ENCODE data around the gene VILL. TPM values are rescaled to one million over a fixed set of nuclear protein-coding genes. Genes with fewer than 3 reads are reported as not detected.

The VILL gene
- total RNA-seq, 4 donors from 2014 or later: 1.8 to 18.7 (median 6.3) TPM

DNA sequence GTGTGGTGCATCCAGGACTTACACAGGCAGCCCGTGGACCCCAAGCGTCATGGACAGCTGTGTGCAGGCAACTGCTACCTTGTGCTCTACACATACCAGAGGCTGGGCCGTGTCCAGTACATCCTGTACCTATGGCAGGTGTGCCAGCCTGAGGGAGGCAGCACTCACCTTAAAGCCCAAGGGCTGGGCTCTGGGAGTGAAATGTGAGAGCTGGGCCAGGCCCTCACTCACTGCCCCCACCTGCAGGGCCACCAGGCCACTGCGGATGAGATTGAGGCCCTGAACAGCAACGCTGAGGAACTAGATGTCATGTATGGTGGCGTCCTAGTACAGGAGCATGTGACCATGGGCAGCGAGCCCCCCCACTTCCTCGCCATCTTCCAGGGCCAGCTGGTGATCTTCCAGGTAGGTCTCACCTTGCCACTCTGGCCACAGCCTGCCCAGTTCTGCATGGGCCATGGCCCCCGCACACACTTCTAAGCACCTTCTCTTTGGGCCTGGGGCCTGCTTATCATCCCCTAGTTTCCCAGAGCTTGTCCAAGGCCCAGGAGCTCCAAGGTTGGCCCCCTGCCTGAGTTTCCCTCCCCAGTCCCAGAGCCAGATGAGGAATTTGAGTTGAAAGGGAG, 11.0 kb downstream of the VILL start:
- peaks cover 3 to 5% of the 10 kb centered on the region in 2 donors for H3K4me1 ChIP-seq

DNA sequence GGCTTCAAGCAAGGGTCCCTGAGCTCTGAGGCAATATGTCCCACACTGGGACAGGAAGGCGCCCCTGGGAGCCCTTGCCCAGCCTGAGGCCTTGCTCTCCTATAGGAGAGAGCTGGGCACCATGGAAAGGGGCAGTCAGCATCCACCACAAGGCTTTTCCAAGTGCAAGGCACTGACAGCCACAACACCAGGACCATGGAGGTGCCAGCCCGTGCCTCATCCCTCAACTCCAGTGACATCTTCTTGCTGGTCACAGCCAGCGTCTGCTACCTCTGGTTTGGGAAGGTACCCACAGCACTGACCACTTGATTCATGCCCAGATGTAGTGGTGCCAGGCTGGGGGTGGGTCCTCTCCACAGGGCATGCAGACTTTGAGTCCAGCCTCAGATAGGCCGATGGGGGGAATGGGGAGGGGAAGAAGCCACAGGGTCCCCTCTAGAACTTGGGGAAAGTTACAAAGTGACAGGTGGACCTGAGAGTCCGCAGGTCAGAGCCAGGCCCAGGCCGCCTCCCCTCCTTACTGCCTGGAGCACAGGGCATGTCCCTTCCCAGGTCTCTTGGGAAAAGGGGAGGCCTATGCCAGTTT, 11.8 kb downstream of the VILL start:
- peaks cover 3 to 5% of the 10 kb centered on the region in 2 donors for H3K4me1 ChIP-seq
- no peak overlapping the region for H3K27ac ChIP-seq
- DNase-seq: no peak

More for the DNA sequence above, 11.0 kb downstream of the VILL start:
- peak; percentile 18 to 19 for DNase-seq
- intact Hi-C loops (cut with DNase I; ENCODE audit: low total_unique reads): loop anchor here (10.0 kb wide), 1 partner anchor 147 kb away; no protein-coding TSS in a partner anchor
- TF ChIP-seq POLR2A (IDR thresholded peaks at IDR 0.05): no peak
- TF ChIP-seq, protein P1, sequence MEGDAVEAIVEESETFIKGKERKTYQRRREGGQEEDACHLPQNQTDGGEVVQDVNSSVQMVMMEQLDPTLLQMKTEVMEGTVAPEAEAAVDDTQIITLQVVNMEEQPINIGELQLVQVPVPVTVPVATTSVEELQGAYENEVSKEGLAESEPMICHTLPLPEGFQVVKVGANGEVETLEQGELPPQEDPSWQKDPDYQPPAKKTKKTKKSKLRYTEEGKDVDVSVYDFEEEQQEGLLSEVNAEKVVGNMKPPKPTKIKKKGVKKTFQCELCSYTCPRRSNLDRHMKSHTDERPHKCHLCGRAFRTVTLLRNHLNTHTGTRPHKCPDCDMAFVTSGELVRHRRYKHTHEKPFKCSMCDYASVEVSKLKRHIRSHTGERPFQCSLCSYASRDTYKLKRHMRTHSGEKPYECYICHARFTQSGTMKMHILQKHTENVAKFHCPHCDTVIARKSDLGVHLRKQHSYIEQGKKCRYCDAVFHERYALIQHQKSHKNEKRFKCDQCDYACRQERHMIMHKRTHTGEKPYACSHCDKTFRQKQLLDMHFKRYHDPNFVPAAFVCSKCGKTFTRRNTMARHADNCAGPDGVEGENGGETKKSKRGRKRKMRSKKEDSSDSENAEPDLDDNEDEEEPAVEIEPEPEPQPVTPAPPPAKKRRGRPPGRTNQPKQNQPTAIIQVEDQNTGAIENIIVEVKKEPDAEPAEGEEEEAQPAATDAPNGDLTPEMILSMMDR (IDR thresholded peaks at IDR 0.05): no peak
- Histone ChIP-seq H3K9me3 (no peaks in the 10 kb centered on the region), H3K27me3 (no peaks in the 10 kb centered on the region), H3K4me3 (no peak overlapping the region), H3K36me3 (no peaks in the 10 kb centered on the region), H3K27ac (no peak overlapping the region)

DNA sequence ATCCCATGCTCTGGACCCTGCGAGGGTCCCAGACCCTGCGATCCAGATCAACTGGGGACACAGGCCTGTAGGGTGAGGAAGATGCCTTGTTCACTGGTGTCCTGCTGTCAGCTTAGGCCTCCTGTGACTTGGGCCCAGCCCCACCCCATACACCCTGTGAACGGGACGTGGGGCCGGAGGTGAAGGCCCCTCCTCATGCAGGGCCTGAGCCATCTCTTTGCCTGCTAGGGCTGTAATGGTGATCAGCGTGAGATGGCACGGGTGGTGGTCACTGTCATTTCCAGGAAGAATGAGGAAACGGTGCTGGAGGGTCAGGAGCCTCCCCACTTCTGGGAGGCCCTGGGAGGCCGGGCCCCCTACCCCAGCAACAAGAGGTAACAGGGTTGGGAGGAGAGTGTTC, 12.4 kb downstream of the VILL start:
- no peaks in the 10 kb centered on the region for H3K36me3 ChIP-seq
- intact Hi-C loops (cut with DNase I; ENCODE audit: low total_unique reads): loop anchor here (10.0 kb wide), 1 partner anchor 148 kb away; no protein-coding TSS in a partner anchor
- DNase-seq: no peak
- H3K4me3 ChIP-seq: no peak overlapping the region
- H3K9me3 ChIP-seq: no peaks in the 10 kb centered on the region
- H3K27me3 ChIP-seq: no peaks in the 10 kb centered on the region
- H3K4me1 ChIP-seq: peaks cover 3 to 5% of the 10 kb centered on the region in 2 donors
- peak overlapping the region in 1 of 2 donors; percentile 40 for H3K27ac ChIP-seq
- TF ChIP-seq, protein P1 (IDR thresholded peaks at IDR 0.05): no peak
- no peak for TF ChIP-seq POLR2A (IDR thresholded peaks at IDR 0.05)

More for the DNA sequence above, 11.8 kb downstream of the VILL start:
- intact Hi-C loops (cut with DNase I; ENCODE audit: low total_unique reads): loop anchor here (10.0 kb wide), 1 partner anchor 148 kb away; no protein-coding TSS in a partner anchor
- TF ChIP-seq, protein P1 (IDR thresholded peaks at IDR 0.05): no peak
- no peak for TF ChIP-seq POLR2A (IDR thresholded peaks at IDR 0.05)
- Histone ChIP-seq H3K36me3 (no peaks in the 10 kb centered on the region), H3K9me3 (no peaks in the 10 kb centered on the region), H3K27me3 (no peaks in the 10 kb centered on the region), H3K4me3 (no peak overlapping the region)

DNA sequence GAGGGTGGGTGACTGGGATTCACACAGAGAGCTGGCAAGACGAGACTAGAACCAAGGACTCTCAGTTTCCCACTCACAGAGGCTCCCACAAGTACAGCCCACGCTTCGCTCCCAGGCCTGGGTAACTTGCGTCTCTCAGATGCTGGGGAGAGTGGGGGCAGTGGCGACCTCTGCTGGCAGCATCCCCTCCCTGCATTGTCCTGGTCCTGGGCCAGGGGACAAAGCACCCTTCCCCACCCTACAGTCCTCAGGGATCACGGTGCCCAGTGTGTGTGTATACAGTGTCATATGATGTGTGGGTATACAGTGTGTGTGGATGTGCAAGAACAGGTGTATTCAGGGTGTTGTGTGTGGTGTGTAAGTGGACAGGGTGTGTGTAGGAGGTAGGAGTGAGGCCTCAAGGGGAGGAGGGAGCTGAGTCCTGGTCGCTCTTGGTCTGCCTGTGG, 12.8 kb downstream of the VILL start:
- Histone ChIP-seq H3K27ac (peak overlapping the region in 1 of 2 donors; percentile 40), H3K4me1 (peaks cover 2 to 3% of the 10 kb centered on the region in 2 donors), H3K36me3 (no peaks in the 10 kb centered on the region), H3K9me3 (no peaks in the 10 kb centered on the region), H3K4me3 (no peak overlapping the region), H3K27me3 (no peaks in the 10 kb centered on the region)
- DNase-seq: peak; percentile 66 to 75
- TF ChIP-seq, protein P1 (IDR thresholded peaks at IDR 0.05): peak; percentile 69 to 81 (median 76)
- no peak for TF ChIP-seq POLR2A (IDR thresholded peaks at IDR 0.05)
- intact Hi-C loops (cut with DNase I; ENCODE audit: low total_unique reads): loop anchor here (10.0 kb wide), 1 partner anchor 149 kb away; no protein-coding TSS in a partner anchor
